HepG2 (cell line): ENCODE results near the gene INAFM2. TPM values are rescaled to one million over a fixed set of nuclear protein-coding genes. Genes with fewer than 3 reads are reported as not detected.

Source experiments
- ATAC-seq: fragments of 200-7000 bp; cut with Tn5 transposase; 3 replicates; pipeline ENCODE4 v1.9.1; 2020; ENCODE audit warnings: mild to moderate bottlenecking, moderate library complexity
- BruUV-seq: library from RNA; stranded (reverse); fragments of 400-500 nt; replicated peaks from 2 replicates; lab custom pipeline; 2021; lab: Mats Ljungman, UMichigan
- CTCF ChIA-PET: fragments of 300-600 bp; formaldehyde crosslinking; extraction: SDS; loops from one replicate; lab custom pipeline; 2021; ENCODE audit warnings: low total read pairs, inconsistent platforms, low intra/inter-chr PET ratio; lab: Yijun Ruan, JAX
- POLR2A ChIA-PET: fragments of 350-600 bp; sonication (Branson Sonifier 250); formaldehyde crosslinking; loops from one replicate; lab custom pipeline; 2020; ENCODE audit warnings: antibody characterized with exemption, inconsistent platforms; lab: Yijun Ruan, JAX
- DNase-seq: peaks from one replicate; pipeline ENCODE4 v3.0.0-alpha.2; 2015; ENCODE audit warnings: low spot score
- FAIRE-seq: peaks from 3 replicates; lab custom pipeline; 2011; peaks lifted over from hg19 to GRCh38; lab: Jason Lieb, UNC
- H2AFZ ChIP-seq: one replicate; pipeline ENCODE4 v1.6.1; 2011; ENCODE audit warnings: low read length, inconsistent platforms
- H3K27ac ChIP-seq: fragments of 300-600 bp; 3 replicates; pipeline ENCODE4 v1.8.0; 2011; ENCODE audit warnings: mixed run types, mild to moderate bottlenecking, mixed read lengths, low read length, inconsistent platforms; ENCODE audit not compliant: insufficient read depth; ENCODE audit errors: extremely low read length
- H3K27me3 ChIP-seq, 2 experiments: fragments of 200-600 bp in 1 of 2; 2 replicates in 1 of 2; 3 replicates in 1 of 2; pipeline versions ENCODE4 v1.6.0 to v1.8.0; 2011; ENCODE audit warnings: low read length in 2 of 2, mild to moderate bottlenecking in 2 of 2, moderate library complexity in 2 of 2, inconsistent platforms in 1 of 2; ENCODE audit not compliant: insufficient read depth in 2 of 2, control insufficient read depth in 1 of 2
- H3K36me3 ChIP-seq, 2 experiments: fragments of 200-600 bp in 1 of 2; replicated peaks in 1 of 2; 2 replicates in 1 of 2; 3 replicates in 1 of 2; pipeline versions ENCODE4 v1.5.1 to v1.8.0; 2011; ENCODE audit warnings: low read length in 2 of 2, inconsistent platforms in 1 of 2; ENCODE audit not compliant: insufficient read depth in 2 of 2, control insufficient read depth in 1 of 2
- H3K4me1 ChIP-seq: 2 replicates; pipeline ENCODE4 v1.5.1; 2012; ENCODE audit warnings: low read length, inconsistent platforms; ENCODE audit not compliant: insufficient read depth
- H3K4me2 ChIP-seq: 2 replicates; pipeline ENCODE4 v1.6.0; 2011; ENCODE audit warnings: low read depth, low read length, inconsistent platforms
- H3K4me3 ChIP-seq, 3 experiments: fragments of 200-600 bp in 1 of 3; sonication (generic), shearing (Covaris generic) in 1 of 3; replicated peaks in 1 of 3; 2 replicates each; pipeline ENCODE4 v1.5.1; 2011 to 2016; ENCODE audit warnings: low read length in 3 of 3, inconsistent platforms in 2 of 3, low read depth in 2 of 3, mild to moderate bottlenecking in 2 of 3, control low read depth in 1 of 3, mixed read lengths in 1 of 3; ENCODE audit not compliant: insufficient read depth in 1 of 3
- H3K79me2 ChIP-seq: one replicate; pipeline ENCODE4 v1.6.1; 2011; ENCODE audit warnings: low read length, inconsistent platforms; ENCODE audit not compliant: insufficient read depth
- H3K9ac ChIP-seq: 2 replicates; pipeline ENCODE4 v1.6.0; 2011; ENCODE audit warnings: mild to moderate bottlenecking, low read depth, low read length, inconsistent platforms; ENCODE audit not compliant: insufficient read depth
- H3K9me3 ChIP-seq: 2 replicates; pipeline ENCODE4 v1.5.1; 2012; ENCODE audit warnings: mild to moderate bottlenecking, low read length
- H4K20me1 ChIP-seq: 2 replicates; pipeline ENCODE4 v1.6.0; 2011; ENCODE audit warnings: inconsistent platforms, mild to moderate bottlenecking, low read length, moderate library complexity; ENCODE audit not compliant: insufficient read depth
- CEBPB ChIP-seq: IDR thresholded peaks from 2 replicates; pipeline ENCODE4 v1.6.1; 2011; ENCODE audit warnings: low read depth, low read length, improper control_type of control experiment, borderline replicate concordance
- ELF3 ChIP-seq: IDR thresholded peaks from 2 replicates; pipeline ENCODE4 v1.6.1; 2016; ENCODE audit warnings: missing genetic modification reagents, missing compliant biosample characterization
- MLLT10 ChIP-seq: sonication (generic); formaldehyde crosslinking; IDR thresholded peaks from 2 replicates; pipeline ENCODE4 v1.4.0; 2020; ENCODE audit warnings: missing genetic modification reagents
- MTF1 ChIP-seq: sonication (generic); formaldehyde crosslinking; IDR thresholded peaks from 2 replicates; pipeline ENCODE4 v1.5.0; 2020; ENCODE audit warnings: missing genetic modification reagents
- THAP11 ChIP-seq: IDR thresholded peaks from 2 replicates; pipeline ENCODE4 v1.6.1; 2016; ENCODE audit warnings: missing biosample characterization, missing genetic modification reagents
- ZNF225 ChIP-seq: sonication (generic); formaldehyde crosslinking; IDR thresholded peaks from 2 replicates; pipeline ENCODE4 v1.4.0; 2020; ENCODE audit warnings: mild to moderate bottlenecking, missing genetic modification reagents
- ZZZ3 ChIP-seq: sonication (generic); formaldehyde crosslinking; IDR thresholded peaks from 2 replicates; pipeline ENCODE4 v1.4.0; 2020; ENCODE audit warnings: missing genetic modification reagents, mild to moderate bottlenecking, borderline replicate concordance
- WGBS: methylation state at CpG from one replicate; pipeline ENCODE4 v1.1.6; 2017; ENCODE audit warnings: low lambda C conversion rate; 5-methylcytosine and 5-hydroxymethylcytosine counted together
- in situ Hi-C: cut with HindIII; loops from 2 replicates; pipeline ENCODE4 v1.10.0; 2017; ENCODE audit warnings: low pct_unique_long_range_greater_than_20kb; ENCODE audit not compliant: extremely low pct_ligation_motif_present
- intact Hi-C: fragments of 100-400 bp; cut with micrococcal nuclease; formaldehyde crosslinking; loops from one replicate; pipeline ENCODE4 v1.10.0; 2022; ENCODE audit not compliant: unreplicated experiment
- polyA plus RNA-seq, 8 experiments: library from polyadenylated mRNA; depleted of rRNA in 3 of 8; stranded (reverse) in 7 of 8; unstranded in 1 of 8; fragments of >200 nt; fragmentation: Illumina TruSeq in 4 of 8; extraction: Trizol in 4 of 8; gene quantifications; 2 replicates each; pipeline versions ENCODE4 v1.2.1 to v1.2.3, GENCODE V29; 2011 to 2016; ENCODE audit warnings: low read depth in 4 of 8, missing spikeins in 1 of 8, mixed read lengths in 1 of 8; ENCODE audit not compliant: insufficient read depth in 1 of 8
- total RNA-seq, 5 experiments: library from RNA; depleted of rRNA; stranded (reverse); fragments of >200 nt; fragmentation: Illumina TruSeq; extraction: Trizol; gene quantifications; 2 replicates each; pipeline ENCODE4 v1.2.3, GENCODE V29; 2016; ENCODE audit warnings: low read depth in 1 of 5
- TF ChIP-seq, protein P1 (sequence below): IDR thresholded peaks from 2 replicates; pipeline ENCODE4 v1.6.1; 2016; ENCODE audit warnings: control low read depth

INAFM2 gene
- total and polyA plus RNA-seq, 2 of the 13 experiments (the other 11 are each of a cell fraction or from before 2014, with no cell fraction given), result 5.5 to 6.5 TPM

DNA sequence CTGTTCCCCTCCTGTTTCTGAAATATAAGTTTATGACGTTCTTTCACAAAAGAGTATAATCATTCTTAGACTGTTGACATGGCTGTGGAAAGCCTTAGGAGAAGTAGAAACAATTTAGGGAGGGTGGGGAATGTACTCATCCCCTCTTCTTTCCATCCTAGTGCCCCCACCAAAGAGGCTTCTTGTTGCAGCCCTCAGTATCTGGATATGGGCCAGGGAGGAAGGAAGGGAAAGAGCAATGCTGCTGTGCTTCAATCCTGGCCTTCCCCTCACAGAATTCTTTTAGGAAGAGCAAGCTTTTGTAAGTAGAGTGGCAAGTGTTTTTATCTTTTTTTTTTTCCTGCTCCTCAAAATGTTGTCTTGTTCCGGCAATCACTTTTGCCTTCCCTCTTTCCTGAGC, 1.7 kb downstream of the INAFM2 start:
- Histone ChIP-seq H3K27ac (no peak overlapping the region), H3K79me2 (no peaks in the 10 kb centered on the region), H3K4me2 (peak overlapping the region; percentile 71), H4K20me1 (no peaks in the 10 kb centered on the region), H3K9ac (no peak overlapping the region), H3K36me3 (no peaks in the 10 kb centered on the region), H3K27me3 (peaks cover 0 to 4% of the 10 kb centered on the region in 2 experiments; a peak in 1 of 5 replicates), H3K4me3 (peak overlapping the region in 1 of 3 experiments; percentile 75; a peak in 1 of 6 replicates), H3K9me3 (no peaks in the 10 kb centered on the region), H3K4me1 (peaks cover 50% of the 10 kb centered on the region), H2AFZ (no peak overlapping the region)
- intact Hi-C loops (no loop called here), in situ Hi-C loops (no loop called here)
- FAIRE-seq (no peak), ATAC-seq (no peak), DNase-seq (no peak)
- 100% methylated on average over 2 of the region's 2 CpGs for WGBS
- TSS peak; percentile 54 for BruUV-seq
- POLR2A ChIA-PET, result interaction anchor here (1.3 to 3.3 kb wide), 2 partner anchors 9 to 14 kb away, joined by 3 to 21 read pairs; partner anchors contain the start of gene CCDC9B
- CTCF ChIA-PET, result no interaction called here
- TF ChIP-seq THAP11 (CRISPR knock-in tag) (no peak), ZNF225 (CRISPR knock-in tag) (no peak)

- DNase-seq (no peak), FAIRE-seq (no peak), ATAC-seq (no peak)
- peaks cover 0 to 4% of the 10 kb centered on the region in 2 experiments; a peak in 1 of 5 replicates for H3K27me3 ChIP-seq
- H3K4me1 ChIP-seq, result peaks cover 45% of the 10 kb centered on the region
- intact Hi-C loops, result no loop called here
- no TSS peak for BruUV-seq
- no peaks in the 10 kb centered on the region for H3K9me3 ChIP-seq
- H3K4me2 ChIP-seq, result no peak overlapping the region
- H3K4me3 ChIP-seq, result no peak overlapping the region
- TF ChIP-seq ZZZ3 (CRISPR knock-in tag) (no peak), CEBPB (no peak), MLLT10 (CRISPR knock-in tag) (no peak), ELF3 (CRISPR knock-in tag) (no peak), MTF1 (CRISPR knock-in tag) (no peak)
- TF ChIP-seq, protein P1, sequence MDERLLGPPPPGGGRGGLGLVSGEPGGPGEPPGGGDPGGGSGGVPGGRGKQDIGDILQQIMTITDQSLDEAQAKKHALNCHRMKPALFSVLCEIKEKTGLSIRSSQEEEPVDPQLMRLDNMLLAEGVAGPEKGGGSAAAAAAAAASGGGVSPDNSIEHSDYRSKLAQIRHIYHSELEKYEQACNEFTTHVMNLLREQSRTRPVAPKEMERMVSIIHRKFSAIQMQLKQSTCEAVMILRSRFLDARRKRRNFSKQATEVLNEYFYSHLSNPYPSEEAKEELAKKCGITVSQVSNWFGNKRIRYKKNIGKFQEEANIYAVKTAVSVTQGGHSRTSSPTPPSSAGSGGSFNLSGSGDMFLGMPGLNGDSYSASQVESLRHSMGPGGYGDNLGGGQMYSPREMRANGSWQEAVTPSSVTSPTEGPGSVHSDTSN (CRISPR knock-in tag), result no peak
- no peak overlapping the region for H3K27ac ChIP-seq
- H3K36me3 ChIP-seq, result no peaks in the 10 kb centered on the region
- CTCF ChIA-PET, result no interaction called here
- H3K9ac ChIP-seq, result no peak overlapping the region
- H3K79me2 ChIP-seq, result no peaks in the 10 kb centered on the region
- POLR2A ChIA-PET, result interaction anchor here (1.3 to 3.3 kb wide), 2 partner anchors 8 to 14 kb away, joined by 3 to 21 read pairs; partner anchors contain the start of gene CCDC9B
- WGBS, result 97% methylated on average over 2 of the region's 2 CpGs
- in situ Hi-C loops, result no loop called here
- no peaks in the 10 kb centered on the region for H4K20me1 ChIP-seq
- H2AFZ ChIP-seq, result no peak overlapping the region
These were observed 2.2 kb downstream of the INAFM2 start for GRCh38 chr15:40325700-40326099.
